Measurements from ENCODE around the gene ARHGAP40. TPM values are rescaled to one million over a fixed set of nuclear protein-coding genes. Genes with fewer than 3 reads are reported as not detected.

Gene ARHGAP40
- total RNA-seq, 1 experiment from 2014 or later: 0.18 TPM

DNA sequence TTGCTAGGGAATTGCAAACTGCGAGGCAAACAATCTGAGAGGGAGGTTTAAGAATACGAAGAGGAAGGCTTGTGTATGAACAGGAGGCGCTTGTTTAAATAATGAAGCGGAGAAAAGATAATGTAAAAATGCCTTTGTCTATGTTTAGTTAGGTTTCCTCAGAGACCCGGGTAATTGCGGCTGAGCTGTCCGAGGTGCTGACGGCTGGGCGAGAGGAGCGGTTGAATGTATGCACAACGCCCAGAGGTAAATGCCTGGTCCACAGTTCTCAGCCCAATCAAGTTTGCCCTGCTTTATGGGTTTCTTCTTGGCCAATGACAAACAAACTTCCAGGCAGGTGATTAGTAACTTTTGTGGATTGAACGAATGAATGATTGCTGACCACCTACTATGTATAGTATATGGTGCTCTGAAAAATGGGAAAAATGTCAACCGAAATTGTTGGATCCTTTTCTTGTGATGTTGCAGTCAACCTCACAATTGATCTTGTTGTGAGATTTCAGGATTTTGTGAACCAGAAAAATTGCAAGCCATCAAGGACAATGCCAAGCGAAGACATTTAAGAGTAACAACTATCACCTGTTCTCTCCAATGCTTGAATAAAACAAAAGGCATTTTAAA lies 84.4 kb downstream of the ARHGAP40 start:
- H3K36me3 ChIP-seq (ENCODE audit: control insufficient read depth, insufficient read depth, low read length): no peaks in the 10 kb centered on the region
- H3K9me3 ChIP-seq (ENCODE audit: control insufficient read depth, insufficient read depth, low read depth, low read length): no peaks in the 10 kb centered on the region
- TF ChIP-seq REST (IDR thresholded peaks at IDR 0.05; ENCODE audit: insufficient read depth in 1 of 2, low read depth in 2 of 2, low read length in 1 of 2): peak; percentile 97
- TF ChIP-seq CTCF (IDR thresholded peaks at IDR 0.05): no peak
- peaks cover 17% of the 10 kb centered on the region for H3K27me3 ChIP-seq (ENCODE audit: control insufficient read depth, insufficient read depth, low read length)
- no peak overlapping the region for H3K27ac ChIP-seq (ENCODE audit: low read length)
- no peak for ATAC-seq
- DNase-seq (ENCODE audit: low read depth, low spot score): no peak
- H3K4me3 ChIP-seq (ENCODE audit: low read depth in 2 of 2, low read length in 2 of 2): no peak overlapping the region
- H3K4me1 ChIP-seq (ENCODE audit: control insufficient read depth, insufficient read depth, low read length): no peaks in the 10 kb centered on the region
- ChIA-PET CTCF (interaction anchor here (0.6 to 0.8 kb wide), 2 partner anchors 47 to 309 kb away, joined by 3 read pairs; no protein-coding TSS in a partner anchor), POLR2A (interaction anchor here (0.6 kb wide), 1 partner anchor 36 kb away, joined by 3 read pairs; no protein-coding TSS in a partner anchor)
- intact Hi-C loops (cut with micrococcal nuclease; ENCODE audit: unreplicated experiment) (no loop called here), in situ Hi-C loops (cut with HindIII; ENCODE audit: low pct_unique_long_range_greater_than_20kb, low sequenced_read_pairs) (no loop called here)
- BruUV-seq (replicated peaks): no TSS peak

GRCh38 chr20:38692436-38693411 lies 91.1 kb downstream of the ARHGAP40 start:
- H3K4me3 ChIP-seq (ENCODE audit: low read depth in 2 of 2, low read length in 2 of 2): no peak overlapping the region
- TF ChIP-seq REST (IDR thresholded peaks at IDR 0.05; ENCODE audit: insufficient read depth in 1 of 2, low read depth in 2 of 2, low read length in 1 of 2): peak; percentile 97 to 98
- TF ChIP-seq POLR2AphosphoS5 (IDR thresholded peaks at IDR 0.05; ENCODE audit: low read depth, low read length): no peak
- CTCF ChIA-PET: no interaction called here
- POLR2A ChIA-PET: no interaction called here
- ATAC-seq (peak; percentile 58; the same call in 1 of the 2 replicates), DNase-seq (ENCODE audit: low read depth, low spot score) (no peak)
- BruUV-seq (replicated peaks): no TSS peak
- no peaks in the 10 kb centered on the region for H3K36me3 ChIP-seq (ENCODE audit: control insufficient read depth, insufficient read depth, low read length)
- H3K9me3 ChIP-seq (ENCODE audit: control insufficient read depth, insufficient read depth, low read depth, low read length): no peaks in the 10 kb centered on the region
- in situ Hi-C loops (cut with HindIII; ENCODE audit: low pct_unique_long_range_greater_than_20kb, low sequenced_read_pairs) (no loop called here), intact Hi-C loops (cut with micrococcal nuclease; ENCODE audit: unreplicated experiment) (no loop called here)
- no peak overlapping the region for H3K27ac ChIP-seq (ENCODE audit: low read length)
- H3K27me3 ChIP-seq (ENCODE audit: control insufficient read depth, insufficient read depth, low read length): peaks cover 13% of the 10 kb centered on the region
- no peaks in the 10 kb centered on the region for H3K4me1 ChIP-seq (ENCODE audit: control insufficient read depth, insufficient read depth, low read length)
